Astrocyte of the spinal cord (primary cell): ENCODE measurements around the gene SEC24D.
A peak's percentile ranks its signal among the peaks of the same experiment; 100 is the strongest.

Source experiments
- DNase-seq: peaks from one replicate; pipeline ENCODE4 v3.0.0; 2011; ENCODE audit warnings: low read depth, low spot score
- H3K4me3 ChIP-seq: 2 replicates; pipeline ENCODE4 v1.5.1; 2011; ENCODE audit warnings: low read depth, mild to moderate bottlenecking, low read length, moderate library complexity
- in situ Hi-C: cut with HindIII; loops from 2 replicates; pipeline ENCODE4 v1.10.0; 2017; ENCODE audit warnings: low sequenced_read_pairs
- TF ChIP-seq, protein P1 (sequence below): IDR thresholded peaks from 2 replicates; pipeline ENCODE4 v1.5.1; 2012; ENCODE audit warnings: low read depth, mild to moderate bottlenecking, low read length, inconsistent platforms

The SEC24D gene

DNA sequence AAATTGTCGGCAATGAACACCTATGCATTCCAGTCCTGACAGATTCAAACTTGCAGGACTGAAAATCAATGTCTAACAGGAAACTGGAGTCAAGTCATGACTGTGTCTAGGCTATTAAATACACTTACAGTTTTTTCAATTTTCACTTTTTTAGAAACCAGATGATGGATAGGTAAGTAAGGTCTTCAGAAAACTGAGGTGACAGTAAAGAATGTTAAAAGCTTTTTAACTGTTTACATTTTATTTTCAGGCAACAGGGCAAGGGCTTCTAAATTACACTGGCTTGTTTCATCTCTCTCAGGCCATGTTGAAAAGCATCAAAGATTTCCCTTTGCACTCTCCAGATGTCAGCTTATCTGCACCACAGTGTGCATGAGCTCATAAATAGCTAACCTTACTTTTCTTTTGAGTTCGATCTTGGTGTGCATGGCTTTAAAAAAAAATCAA is 65.2 kb downstream of the SEC24D start:
- TF ChIP-seq, protein P1, sequence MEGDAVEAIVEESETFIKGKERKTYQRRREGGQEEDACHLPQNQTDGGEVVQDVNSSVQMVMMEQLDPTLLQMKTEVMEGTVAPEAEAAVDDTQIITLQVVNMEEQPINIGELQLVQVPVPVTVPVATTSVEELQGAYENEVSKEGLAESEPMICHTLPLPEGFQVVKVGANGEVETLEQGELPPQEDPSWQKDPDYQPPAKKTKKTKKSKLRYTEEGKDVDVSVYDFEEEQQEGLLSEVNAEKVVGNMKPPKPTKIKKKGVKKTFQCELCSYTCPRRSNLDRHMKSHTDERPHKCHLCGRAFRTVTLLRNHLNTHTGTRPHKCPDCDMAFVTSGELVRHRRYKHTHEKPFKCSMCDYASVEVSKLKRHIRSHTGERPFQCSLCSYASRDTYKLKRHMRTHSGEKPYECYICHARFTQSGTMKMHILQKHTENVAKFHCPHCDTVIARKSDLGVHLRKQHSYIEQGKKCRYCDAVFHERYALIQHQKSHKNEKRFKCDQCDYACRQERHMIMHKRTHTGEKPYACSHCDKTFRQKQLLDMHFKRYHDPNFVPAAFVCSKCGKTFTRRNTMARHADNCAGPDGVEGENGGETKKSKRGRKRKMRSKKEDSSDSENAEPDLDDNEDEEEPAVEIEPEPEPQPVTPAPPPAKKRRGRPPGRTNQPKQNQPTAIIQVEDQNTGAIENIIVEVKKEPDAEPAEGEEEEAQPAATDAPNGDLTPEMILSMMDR: no peak
- DNase-seq: no peak
- in situ Hi-C loops: no loop called here
- no peak overlapping the region for H3K4me3 ChIP-seq

DNA sequence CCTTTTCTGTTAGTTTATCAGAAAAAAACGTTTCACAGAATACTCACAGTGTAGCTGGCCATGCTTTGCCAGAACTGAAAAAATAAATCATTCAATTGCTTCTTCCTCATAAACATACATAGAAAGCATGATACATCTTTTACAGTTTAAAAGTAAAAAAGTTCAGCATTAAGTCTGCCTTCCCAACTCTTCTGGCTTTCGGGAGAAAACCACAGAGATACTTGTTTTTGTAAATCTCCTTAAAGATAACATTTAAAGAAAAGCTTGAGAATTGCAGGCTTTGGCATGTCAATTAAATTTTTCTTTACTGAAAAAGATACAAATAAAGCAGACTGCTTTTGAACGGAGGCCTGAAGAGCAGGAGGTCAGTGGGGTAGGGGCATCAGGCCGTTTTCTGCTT is 66.8 kb downstream of the SEC24D start:
- DNase-seq: no peak
- TF ChIP-seq, protein P1: no peak
- in situ Hi-C loops: no loop called here
- H3K4me3 ChIP-seq: no peak overlapping the region

DNA sequence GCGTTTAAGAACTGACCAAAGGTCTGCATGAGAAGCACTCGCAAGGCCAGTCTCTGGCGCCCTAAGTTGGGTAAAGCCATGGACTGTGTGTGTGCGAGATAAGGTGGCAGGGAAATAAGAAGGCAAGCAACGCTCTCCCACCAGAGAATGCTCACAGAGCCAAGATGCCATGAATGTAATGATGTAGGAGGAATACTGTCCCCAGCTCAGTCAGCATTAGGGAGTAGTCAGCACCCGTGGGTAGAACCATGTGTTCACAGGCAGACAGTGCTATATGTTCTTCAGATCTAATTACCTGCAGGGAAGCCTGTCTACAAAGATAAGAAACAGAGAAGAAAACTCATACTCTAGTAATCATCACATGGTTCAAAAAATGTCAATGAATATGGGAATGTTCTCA is 68.8 kb downstream of the SEC24D start:
- no peak for DNase-seq
- in situ Hi-C loops: no loop called here
- H3K4me3 ChIP-seq: no peak overlapping the region
- TF ChIP-seq, protein P1: no peak

DNA sequence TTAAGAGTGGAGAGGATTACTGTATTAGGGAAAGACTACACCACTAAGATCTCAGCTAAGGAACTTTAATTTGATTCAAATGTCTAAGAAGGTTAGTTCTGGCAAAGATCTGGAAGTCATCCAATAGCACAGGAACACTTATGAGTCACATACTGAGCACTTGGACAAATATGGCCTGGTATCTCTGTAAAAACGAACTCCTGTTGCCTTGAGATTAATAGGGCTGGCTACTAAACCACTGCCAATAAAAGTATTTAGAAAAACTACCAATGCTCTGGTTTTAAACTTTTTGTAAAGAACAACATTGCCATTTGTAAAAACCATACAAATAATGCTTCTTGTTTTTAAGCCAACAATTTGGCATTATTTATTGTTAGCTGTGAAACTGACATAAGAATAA is 70.5 kb downstream of the SEC24D start:
- TF ChIP-seq, protein P1: no peak
- no peak overlapping the region for H3K4me3 ChIP-seq
- peak; percentile 97 for DNase-seq
- in situ Hi-C loops: no loop called here

DNA sequence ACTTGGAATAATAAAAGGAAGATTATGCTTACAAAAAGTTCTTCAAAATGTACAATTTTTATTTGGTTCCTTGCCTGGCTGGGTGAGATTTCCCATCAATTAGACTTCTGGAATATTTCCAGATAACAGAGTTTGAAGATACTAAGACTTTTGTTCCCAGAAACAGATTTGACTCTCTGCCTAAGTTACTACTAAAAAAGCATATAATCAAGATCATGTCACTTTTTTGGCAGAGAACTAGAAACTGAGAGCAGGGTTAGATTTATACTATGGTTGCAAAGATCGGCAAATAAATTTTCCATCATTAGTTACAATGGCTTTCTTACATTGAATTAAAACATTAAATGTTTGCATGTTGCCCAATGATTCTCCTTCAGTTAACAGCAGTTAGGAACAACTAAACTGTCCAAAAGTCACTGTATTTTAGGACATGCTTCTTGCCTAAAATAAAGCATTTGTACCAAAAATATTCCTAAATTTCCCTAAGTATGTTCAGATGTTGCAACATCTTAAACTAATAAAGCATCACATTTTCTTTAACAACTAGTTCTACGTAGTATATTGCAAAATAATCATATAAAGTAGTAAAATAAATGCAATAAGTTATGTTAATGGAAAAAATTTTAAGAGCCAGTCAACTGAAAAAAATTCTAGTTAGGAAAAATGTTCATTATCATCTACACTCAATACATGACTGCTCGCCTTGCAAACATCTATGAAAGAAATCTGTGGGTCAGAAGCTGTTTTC is 73.0 kb downstream of the SEC24D start:
- TF ChIP-seq, protein P1: no peak
- no peak overlapping the region for H3K4me3 ChIP-seq
- DNase-seq: no peak
- in situ Hi-C loops: no loop called here

DNA sequence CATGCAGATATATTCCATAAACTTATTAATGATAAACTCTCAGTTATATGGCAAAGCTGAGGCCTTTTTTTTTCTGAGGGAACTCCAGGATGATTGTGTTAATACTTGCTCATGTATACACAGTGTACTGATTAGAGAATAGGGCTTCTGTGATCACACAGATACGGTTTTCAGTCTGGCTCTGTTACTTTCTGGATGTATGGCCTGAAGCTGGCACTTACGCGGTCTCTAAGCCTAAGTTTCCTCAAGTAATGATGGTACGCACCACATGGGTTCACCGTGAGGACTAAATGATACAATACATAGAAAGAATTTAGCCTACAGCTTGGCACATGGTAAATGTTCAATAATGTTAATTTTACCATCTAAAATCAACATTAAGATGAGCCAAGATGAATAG is 73.8 kb downstream of the SEC24D start:
- no peak overlapping the region for H3K4me3 ChIP-seq
- in situ Hi-C loops: no loop called here
- no peak for DNase-seq
- TF ChIP-seq, protein P1: no peak
